Pancreas (tissue), 10 donors: ENCODE data around the gene ABCF1. TPM values are rescaled to one million over a fixed set of nuclear protein-coding genes. Genes with fewer than 3 reads are reported as not detected.

Experiments used
- ATAC-seq, 4 donors: fragments of 200-7000 bp; cut with Tn5 transposase; one replicate each; pipeline versions ENCODE4 v1.8.0 to v1.9.1; 2020; ENCODE audit warnings: mild to moderate bottlenecking in 4 of 4, moderate library complexity in 4 of 4
- DNase-seq, 6 donors: peaks; one replicate each; pipeline ENCODE4 v3.0.0-alpha.2; 2020
- FAIRE-seq: peaks from 2 replicates; lab custom pipeline; 2012; peaks lifted over from hg19 to GRCh38; lab: Jason Lieb, UNC
- H3K27ac ChIP-seq, 4 donors: fragments of 200-600 bp; sonication (generic); 1 replicate in 3 of 4; 2 replicates in 1 of 4; pipeline versions ENCODE4 v1.5.0 to v1.8.0; 2020
- H3K27me3 ChIP-seq, 4 donors: fragments of 200-600 bp; one replicate each; pipeline ENCODE4 v1.8.0; 2021
- H3K36me3 ChIP-seq, 3 donors: fragments of 200-600 bp; sonication (generic) in 1 of 3; one replicate each; pipeline versions ENCODE4 v1.5.0 to v1.8.0; 2020 to 2021
- H3K4me1 ChIP-seq, 3 donors: fragments of 200-600 bp; one replicate each; pipeline ENCODE4 v1.8.0; 2021
- H3K4me3 ChIP-seq, 4 donors: fragments of 200-600 bp; sonication (generic) in 2 of 4; one replicate each; pipeline versions ENCODE4 v1.5.0 to v1.8.0; 2020 to 2021
- H3K9me3 ChIP-seq, 4 donors: fragments of 200-600 bp; one replicate each; pipeline ENCODE4 v1.8.0; 2021
- WGBS, 2 donors: extraction: QIAGEN DNeasy Blood & Tissue Kit; methylation state at CpG; one replicate each; pipeline ENCODE4 v1.1.7; 2013; 5-methylcytosine and 5-hydroxymethylcytosine counted together
- intact Hi-C, 3 donors: fragments of 100-400 bp; cut with DNase I; formaldehyde crosslinking; loops; one replicate each; pipeline versions ENCODE4 v1.11.1 to v1.14.2; 2022
- polyA plus RNA-seq, 2 donors: library from polyadenylated mRNA; stranded (reverse); fragments of 200-250 nt; gene quantifications; one replicate each; pipeline ENCODE4 v1.2.3, GENCODE V29; 2013
- total RNA-seq, 6 donors: library from RNA; stranded (reverse); fragmentation: NEBNext Ultra II Directional in 4 of 6; extraction: Animal tissue kit (Norgen Biotek cat#: 25700) in 4 of 6; gene quantifications; one replicate each; pipeline versions ENCODE4 v1.2.1 to v1.2.4, GENCODE V29; 2021 to 2023
- TF ChIP-seq, protein P1 (sequence below), 4 donors: fragments of 200-600 bp; sonication (generic) in 3 of 4; IDR thresholded peaks; one replicate each; pipeline versions ENCODE4 v1.5.0 to v1.8.0; 2021; ENCODE audit warnings: antibody characterized with exemption in 4 of 4
- donor health status: healthy with polysubstance abuse.
- donor health status: DM: no; HTN: no; CAD: no; lungs with moderate emphysema.
- donor health status: DM: no; HTN: no; CAD: no.
- donor health status: control.
- donor health status: control.
- donor health status: Bipolar disorder and iron deficiency.
- donor health status: DM: yes; HTN: yes; CAD: no.
- donor health status: DM: no; HTN: no; CAD: no.
- donor health status: DM: no; HTN: no; CAD: no.
- donor health status: DM: yes; HTN: yes; CAD: no.

Gene ABCF1
- total and polyA plus RNA-seq, 8 donors = 17.4 to 30.7 (median 24.9) TPM

DNA sequence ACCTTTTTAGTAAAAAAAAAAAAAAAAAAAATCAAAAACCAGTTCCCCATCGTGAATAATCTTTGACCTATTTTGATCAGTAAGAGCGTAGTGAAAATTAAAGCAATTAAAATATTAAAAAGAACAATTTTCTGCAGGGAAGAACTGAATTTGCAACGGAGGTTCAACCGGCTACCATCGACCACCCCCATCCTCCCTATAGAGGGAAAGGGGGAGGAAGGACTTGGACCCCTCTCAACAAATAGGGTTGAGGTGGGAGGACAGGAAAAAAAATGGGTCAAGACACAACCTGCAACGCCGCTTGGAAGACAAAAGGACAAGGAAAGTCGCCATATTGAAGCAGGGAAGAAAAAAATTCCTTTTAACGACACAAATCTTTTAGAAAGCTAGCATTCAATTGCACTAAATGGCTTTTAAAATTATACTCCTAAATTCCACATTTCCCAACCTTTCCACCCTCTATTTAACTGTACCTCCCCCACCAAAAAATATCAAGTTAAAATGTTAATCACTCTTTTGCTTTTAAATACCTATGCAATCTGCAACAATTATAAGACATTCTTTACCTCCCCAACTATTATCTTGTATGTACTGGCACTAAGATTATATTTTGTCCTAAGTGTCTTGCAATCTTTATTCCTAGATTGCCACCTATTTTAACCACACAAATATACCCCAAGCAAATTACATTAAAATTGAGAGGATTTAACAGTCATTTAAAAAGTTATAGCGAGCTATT, 44.1 kb downstream of the ABCF1 start:
- 0% methylated on average over 10 of the region's 10 CpGs for WGBS, 2 donors
- Histone ChIP-seq H3K36me3 (peaks cover 0 to 13% (median 6%) of the 10 kb centered on the region in 3 donors), H3K9me3 (no peaks in the 10 kb centered on the region), H3K27ac (peak overlapping the region; percentile 92 to 98 (median 98)), H3K4me1 (peaks cover 24 to 44% (median 32%) of the 10 kb centered on the region in 3 donors), H3K27me3 (no peaks in the 10 kb centered on the region), H3K4me3 (peak overlapping the region; percentile 76 to 93 (median 84))
- DNase-seq (peak in 3 of 6 donors; percentile 53 to 64 (median 58)), FAIRE-seq (no peak), ATAC-seq (peak in 3 of 4 donors; percentile 6 to 20 (median 13))
- intact Hi-C loops = no loop called here
- TF ChIP-seq, protein P1, sequence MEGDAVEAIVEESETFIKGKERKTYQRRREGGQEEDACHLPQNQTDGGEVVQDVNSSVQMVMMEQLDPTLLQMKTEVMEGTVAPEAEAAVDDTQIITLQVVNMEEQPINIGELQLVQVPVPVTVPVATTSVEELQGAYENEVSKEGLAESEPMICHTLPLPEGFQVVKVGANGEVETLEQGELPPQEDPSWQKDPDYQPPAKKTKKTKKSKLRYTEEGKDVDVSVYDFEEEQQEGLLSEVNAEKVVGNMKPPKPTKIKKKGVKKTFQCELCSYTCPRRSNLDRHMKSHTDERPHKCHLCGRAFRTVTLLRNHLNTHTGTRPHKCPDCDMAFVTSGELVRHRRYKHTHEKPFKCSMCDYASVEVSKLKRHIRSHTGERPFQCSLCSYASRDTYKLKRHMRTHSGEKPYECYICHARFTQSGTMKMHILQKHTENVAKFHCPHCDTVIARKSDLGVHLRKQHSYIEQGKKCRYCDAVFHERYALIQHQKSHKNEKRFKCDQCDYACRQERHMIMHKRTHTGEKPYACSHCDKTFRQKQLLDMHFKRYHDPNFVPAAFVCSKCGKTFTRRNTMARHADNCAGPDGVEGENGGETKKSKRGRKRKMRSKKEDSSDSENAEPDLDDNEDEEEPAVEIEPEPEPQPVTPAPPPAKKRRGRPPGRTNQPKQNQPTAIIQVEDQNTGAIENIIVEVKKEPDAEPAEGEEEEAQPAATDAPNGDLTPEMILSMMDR (IDR thresholded peaks at IDR 0.05) = no peak

DNA sequence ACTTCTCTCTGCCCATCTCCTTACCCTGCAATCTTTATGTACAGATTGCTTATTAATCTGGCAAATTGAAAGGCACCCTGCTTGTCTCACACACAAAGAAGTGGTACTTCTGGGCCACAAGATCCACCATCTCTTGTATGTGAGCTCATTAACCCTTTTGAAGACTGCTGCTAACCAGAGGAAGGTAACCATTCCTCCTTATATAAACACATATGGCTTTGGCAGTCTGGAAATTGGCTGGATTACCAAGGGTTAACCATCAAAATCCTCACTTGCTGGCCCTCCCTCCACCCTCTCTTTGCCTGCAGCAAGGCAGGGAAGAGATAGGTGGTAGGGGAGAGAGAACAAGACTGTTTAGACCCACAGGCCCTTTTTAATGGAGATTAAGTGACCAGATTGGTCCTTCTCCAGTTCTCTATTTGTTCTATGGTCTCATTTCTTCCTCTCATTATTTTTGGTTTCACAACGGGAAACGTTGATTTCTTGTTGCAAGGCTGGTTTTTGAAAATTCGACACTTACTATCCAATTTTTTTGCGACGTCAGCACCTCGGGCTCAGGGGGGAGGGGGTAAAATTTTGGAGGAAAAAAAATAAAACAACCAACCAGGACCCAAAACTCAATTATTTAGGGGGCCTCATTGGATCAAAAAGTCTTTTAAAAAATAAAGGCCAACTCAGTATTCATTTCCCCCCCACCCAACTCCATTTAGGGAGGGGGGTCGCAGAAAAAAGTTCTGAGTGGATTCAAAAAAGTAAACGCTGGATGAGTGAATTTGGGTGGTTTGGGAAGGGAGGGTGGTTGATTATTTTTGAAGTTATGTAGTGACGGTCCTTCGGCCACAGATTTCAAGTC, 44.9 kb downstream of the ABCF1 start:
- FAIRE-seq = no peak

DNA sequence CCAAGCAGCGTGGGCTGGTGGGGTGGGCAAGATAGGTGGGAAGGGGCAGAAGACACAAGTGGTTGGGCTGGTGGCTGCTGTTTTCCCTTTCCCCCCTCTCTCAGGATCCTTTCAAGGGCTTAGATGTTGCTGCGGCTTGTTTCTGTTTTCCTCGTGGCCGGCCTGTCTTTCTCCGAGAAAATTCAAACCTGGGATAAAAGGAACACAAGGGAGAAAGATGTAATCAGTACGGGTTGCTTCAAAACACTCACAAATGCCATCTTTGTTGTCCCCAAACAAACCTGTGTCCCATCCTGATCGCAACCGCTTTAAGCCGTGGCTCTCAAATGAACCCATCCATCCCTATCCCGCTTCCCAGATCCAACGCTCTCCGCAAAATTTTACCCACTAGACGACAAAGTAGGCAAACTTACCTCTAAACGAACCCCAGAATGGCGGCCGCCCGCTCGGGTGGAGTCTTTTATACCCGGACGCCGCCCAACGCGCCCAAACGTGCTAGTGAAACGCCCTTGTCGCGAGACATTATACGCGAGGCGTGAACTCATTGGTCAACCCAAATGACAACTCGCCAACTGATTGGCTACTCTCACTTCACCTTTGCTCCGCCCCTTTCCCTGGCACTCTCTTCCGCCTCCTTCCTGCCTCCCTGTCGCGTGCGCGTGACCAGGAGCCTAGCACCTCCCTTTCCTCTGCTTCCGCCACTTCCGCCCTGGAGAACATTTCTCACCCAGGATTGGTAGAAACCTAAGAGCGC, 45.7 kb downstream of the ABCF1 start, which contains the start of gene PPP1R10:
TSS of gene PPP1R10 (minus strand) at position 433 of the 754 bp plus-strand sequence. CDS start 7,299 bp downstream, outside the sequence.
- Histone ChIP-seq H3K36me3 (peaks cover 0 to 29% (median 6%) of the 10 kb centered on the region in 3 donors), H3K4me1 (peaks cover 19 to 36% (median 23%) of the 10 kb centered on the region in 3 donors), H3K9me3 (no peaks in the 10 kb centered on the region), H3K27me3 (no peaks in the 10 kb centered on the region), H3K4me3 (peak within 1 kb of the TSS; percentile 76 to 93 (median 84)), H3K27ac (peak within 1 kb of the TSS; percentile 92 to 98 (median 98))
- FAIRE-seq = peak; percentile 95
- ATAC-seq = peak; percentile 71 to 90 (median 81)
- TF ChIP-seq, protein P1 (IDR thresholded peaks at IDR 0.05) = no peak
- peak; percentile 97 to 100 (median 99) for DNase-seq
- WGBS, 2 donors = 0% methylated on average over 40 of the region's 40 CpGs
- intact Hi-C loops = no loop called here

More for the DNA sequence above, 44.9 kb downstream of the ABCF1 start:
- TF ChIP-seq, protein P1 (IDR thresholded peaks at IDR 0.05) = no peak
- intact Hi-C loops = no loop called here
- Histone ChIP-seq H3K36me3 (peaks cover 0 to 21% (median 6%) of the 10 kb centered on the region in 3 donors), H3K27ac (peak overlapping the region; percentile 92 to 98 (median 98)), H3K9me3 (no peaks in the 10 kb centered on the region), H3K4me3 (peak overlapping the region; percentile 76 to 93 (median 84)), H3K27me3 (no peaks in the 10 kb centered on the region), H3K4me1 (peaks cover 23 to 44% (median 29%) of the 10 kb centered on the region in 3 donors)
- ATAC-seq = peak in 3 of 4 donors; percentile 0 to 3 (median 2)
- DNase-seq = no peak
- WGBS, 2 donors = 0% methylated on average over 10 of the region's 10 CpGs

DNA sequence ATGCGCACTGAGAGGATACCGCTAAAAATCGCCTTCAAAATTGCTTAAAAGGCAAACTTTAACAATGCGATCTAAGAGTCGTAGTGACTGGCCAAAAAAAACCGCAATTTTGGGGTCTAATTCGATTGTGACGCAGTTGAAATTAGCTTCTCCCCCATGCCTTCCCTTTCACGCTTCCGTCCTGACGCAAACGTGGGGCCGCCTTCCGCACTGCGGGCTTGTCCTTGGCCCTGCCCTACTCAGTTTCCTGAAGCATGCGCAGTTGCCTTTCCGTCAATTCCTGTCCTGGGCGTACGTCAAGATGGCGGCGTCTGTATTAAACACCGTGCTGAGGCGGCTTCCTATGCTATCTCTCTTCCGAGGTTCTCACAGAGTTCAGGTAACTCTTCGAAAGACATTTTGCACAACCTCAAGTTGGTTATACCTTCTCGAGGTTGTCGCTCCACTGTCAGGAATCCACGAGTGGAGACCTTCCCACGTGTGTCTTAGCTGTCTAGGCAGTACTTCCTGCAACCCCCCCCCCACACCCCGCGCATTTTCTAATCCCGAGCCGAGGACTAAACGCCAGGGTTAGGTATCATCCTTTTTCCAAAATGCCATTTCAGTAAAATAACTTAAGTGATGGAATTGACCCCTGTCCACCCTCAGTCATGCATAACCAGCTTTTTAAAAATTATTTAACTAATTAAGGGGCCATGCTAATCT, 46.5 kb downstream of the ABCF1 start, which contains the start of gene MRPS18B:
TSS of gene MRPS18B (plus strand) at position 276 of the 705 bp plus-strand sequence. CDS start at position 302, 26 bp downstream.
- intact Hi-C loops = no loop called here
- H3K27ac ChIP-seq = peak within 1 kb of the TSS; percentile 92 to 98 (median 98)
- peak; percentile 91 to 99 (median 98) for DNase-seq
- H3K27me3 ChIP-seq = no peaks in the 10 kb centered on the region
- H3K36me3 ChIP-seq = peaks cover 0 to 36% (median 8%) of the 10 kb centered on the region in 3 donors
- FAIRE-seq = no peak
- TF ChIP-seq, protein P1 (IDR thresholded peaks at IDR 0.05) = no peak
- no peaks in the 10 kb centered on the region for H3K9me3 ChIP-seq
- 0% methylated on average over 34 of the region's 34 CpGs for WGBS, 2 donors
- peaks cover 16 to 30% (median 18%) of the 10 kb centered on the region in 3 donors for H3K4me1 ChIP-seq
- ATAC-seq = peak; percentile 73 to 88 (median 78)
- H3K4me3 ChIP-seq = peak within 1 kb of the TSS; percentile 76 to 93 (median 84)
